ENCODE measurements around the gene NEUROD4. TPM values are rescaled to one million over a fixed set of nuclear protein-coding genes. Genes with fewer than 3 reads are reported as not detected.

The NEUROD4 gene
- total and polyA plus RNA-seq, 2 experiments from 2014 or later: 0.07 to 0.13 TPM

DNA sequence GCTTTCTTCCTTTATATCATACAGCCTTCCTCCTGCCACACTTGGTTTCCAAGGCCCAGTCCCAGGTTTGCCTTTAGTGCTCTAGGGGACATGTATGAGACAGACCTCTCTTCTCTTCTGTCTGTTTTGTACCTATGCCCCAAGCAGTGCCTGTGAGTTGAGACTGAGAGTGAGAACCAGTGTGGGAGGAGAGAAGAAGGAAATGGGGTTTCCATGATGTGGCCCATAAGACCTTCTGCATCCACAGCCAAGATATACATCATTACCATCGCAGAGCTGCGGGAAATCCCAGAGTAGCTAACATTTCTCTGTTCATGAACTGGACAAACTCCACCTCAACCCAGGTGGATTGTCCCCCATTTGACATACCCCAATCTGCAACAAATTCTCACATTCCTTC lies 38.0 kb upstream of the NEUROD4 start:
- H3K36me3 Mint-ChIP-seq (ENCODE audit: low read depth): no peaks in the 10 kb centered on the region
- Histone ChIP-seq H3F3A (replicated peaks; ENCODE audit: low read depth) (no peaks in the 10 kb centered on the region), H3K27ac (ENCODE audit: low read depth) (no peak overlapping the region), H3K4me3 (no peak overlapping the region), H3K27me3 (ENCODE audit: insufficient read depth) (no peaks in the 10 kb centered on the region), H2AFZ (no peak overlapping the region), H3K36me3 (ENCODE audit: insufficient read depth) (no peaks in the 10 kb centered on the region), H3K9me2 (ENCODE audit: insufficient read depth) (no peaks in the 10 kb centered on the region), H4K20me1 (replicated peaks; ENCODE audit: insufficient read depth) (no peaks in the 10 kb centered on the region), H3K79me2 (replicated peaks; ENCODE audit: insufficient read depth) (no peaks in the 10 kb centered on the region), H3K4me2 (no peak overlapping the region), H3K4me1 (ENCODE audit: insufficient read depth) (peaks cover 4% of the 10 kb centered on the region; the same call in 1 of the 2 replicates)
- H3K27ac Mint-ChIP-seq: no peak overlapping the region
- peaks cover 4% of the 10 kb centered on the region for H3K4me1 Mint-ChIP-seq
- no peaks in the 10 kb centered on the region for H3K9me3 Mint-ChIP-seq
- ATAC-seq (no peak), DNase-seq (ENCODE audit: low spot score) (no peak)
- H3K4me3 Mint-ChIP-seq: no peak overlapping the region
- peaks cover 1% of the 10 kb centered on the region for H3K27me3 Mint-ChIP-seq (ENCODE audit: insufficient read depth, low read depth, poor library complexity)
- TF ChIP-seq ZNF331 (CRISPR knock-in tag; IDR thresholded peaks at IDR 0.05; ENCODE audit: low read depth) (no peak), ZNF462 (CRISPR knock-in tag; IDR thresholded peaks at IDR 0.05) (no peak), ZNF114 (CRISPR knock-in tag; IDR thresholded peaks at IDR 0.05) (no peak), CTCF (conservative IDR thresholded peaks at IDR 0.05; ENCODE audit: low read depth in 2 of 2) (no peak), CREB1 (CRISPR knock-in tag; IDR thresholded peaks at IDR 0.05; ENCODE audit: low read depth) (no peak), EZH2 (IDR thresholded peaks at IDR 0.05; ENCODE audit: low read depth, unreplicated experiment) (no peak), JUNB (IDR thresholded peaks at IDR 0.05; ENCODE audit: unreplicated experiment) (no peak), STAT1 (IDR thresholded peaks at IDR 0.05; ENCODE audit: unreplicated experiment) (no peak)
- TF ChIP-seq, protein P1, sequence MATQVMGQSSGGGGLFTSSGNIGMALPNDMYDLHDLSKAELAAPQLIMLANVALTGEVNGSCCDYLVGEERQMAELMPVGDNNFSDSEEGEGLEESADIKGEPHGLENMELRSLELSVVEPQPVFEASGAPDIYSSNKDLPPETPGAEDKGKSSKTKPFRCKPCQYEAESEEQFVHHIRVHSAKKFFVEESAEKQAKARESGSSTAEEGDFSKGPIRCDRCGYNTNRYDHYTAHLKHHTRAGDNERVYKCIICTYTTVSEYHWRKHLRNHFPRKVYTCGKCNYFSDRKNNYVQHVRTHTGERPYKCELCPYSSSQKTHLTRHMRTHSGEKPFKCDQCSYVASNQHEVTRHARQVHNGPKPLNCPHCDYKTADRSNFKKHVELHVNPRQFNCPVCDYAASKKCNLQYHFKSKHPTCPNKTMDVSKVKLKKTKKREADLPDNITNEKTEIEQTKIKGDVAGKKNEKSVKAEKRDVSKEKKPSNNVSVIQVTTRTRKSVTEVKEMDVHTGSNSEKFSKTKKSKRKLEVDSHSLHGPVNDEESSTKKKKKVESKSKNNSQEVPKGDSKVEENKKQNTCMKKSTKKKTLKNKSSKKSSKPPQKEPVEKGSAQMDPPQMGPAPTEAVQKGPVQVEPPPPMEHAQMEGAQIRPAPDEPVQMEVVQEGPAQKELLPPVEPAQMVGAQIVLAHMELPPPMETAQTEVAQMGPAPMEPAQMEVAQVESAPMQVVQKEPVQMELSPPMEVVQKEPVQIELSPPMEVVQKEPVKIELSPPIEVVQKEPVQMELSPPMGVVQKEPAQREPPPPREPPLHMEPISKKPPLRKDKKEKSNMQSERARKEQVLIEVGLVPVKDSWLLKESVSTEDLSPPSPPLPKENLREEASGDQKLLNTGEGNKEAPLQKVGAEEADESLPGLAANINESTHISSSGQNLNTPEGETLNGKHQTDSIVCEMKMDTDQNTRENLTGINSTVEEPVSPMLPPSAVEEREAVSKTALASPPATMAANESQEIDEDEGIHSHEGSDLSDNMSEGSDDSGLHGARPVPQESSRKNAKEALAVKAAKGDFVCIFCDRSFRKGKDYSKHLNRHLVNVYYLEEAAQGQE (IDR thresholded peaks at IDR 0.05; ENCODE audit: unreplicated experiment): no peak
